ENCODE data around the gene C11orf68.

Gene C11orf68
- 4.7 to 23.4 (median 10.1) reads per million in 9 experiments for total RNA-seq

GRCh38 chr11:65918211-65919140, at the start of gene C11orf68:
Gene C11orf68 (minus strand): TSS chr11:65919062. CDS start chr11:65919031, 31 bp downstream.
- H3K27me3 Mint-ChIP-seq = no peaks in the 10 kb centered on the region
- peak within 1 kb of the TSS; percentile 90 for H3K27ac Mint-ChIP-seq
- H3K4me1 Mint-ChIP-seq (ENCODE audit: low read depth in 2 of 2) = peaks cover 33 to 38% of the 10 kb centered on the region in 2 donors
- peak in 2 of 3 experiments; percentile 22 to 37 for DNase-seq
- peak; percentile 67 for ATAC-seq (replicated peaks)
- peak within 1 kb of the TSS; percentile 91 to 92 for H3K4me3 Mint-ChIP-seq
- no peaks in the 10 kb centered on the region for H3K9me3 Mint-ChIP-seq
- peaks cover 49% of the 10 kb centered on the region for H3K36me3 Mint-ChIP-seq (ENCODE audit: insufficient read depth)

GRCh38 chr11:65967329-65967934, 48.6 kb upstream of the C11orf68 start:
- ATAC-seq (replicated peaks) (no peak), DNase-seq (no peak)
- H3K9me3 Mint-ChIP-seq = no peaks in the 10 kb centered on the region
- H3K4me1 Mint-ChIP-seq (ENCODE audit: low read depth in 2 of 2) = peaks cover 9 to 20% of the 10 kb centered on the region in 2 donors
- H3K27me3 Mint-ChIP-seq = no peaks in the 10 kb centered on the region
- H3K27ac Mint-ChIP-seq = no peak overlapping the region
- H3K36me3 Mint-ChIP-seq (ENCODE audit: insufficient read depth) = peaks cover 83% of the 10 kb centered on the region
- no peak overlapping the region for H3K4me3 Mint-ChIP-seq

GRCh38 chr11:65965986-65966762, 47.3 kb upstream of the C11orf68 start:
- Mint-ChIP-seq H3K4me1 (ENCODE audit: low read depth in 2 of 2) (peaks cover 17 to 29% of the 10 kb centered on the region in 2 donors), H3K4me3 (no peak overlapping the region), H3K27me3 (no peaks in the 10 kb centered on the region), H3K36me3 (ENCODE audit: insufficient read depth) (peaks cover 81% of the 10 kb centered on the region), H3K9me3 (no peaks in the 10 kb centered on the region), H3K27ac (no peak overlapping the region)
- no peak for ATAC-seq (replicated peaks)
- no peak for DNase-seq

- H3K4me1 Mint-ChIP-seq (ENCODE audit: low read depth in 2 of 2) = peaks cover 20 to 31% of the 10 kb centered on the region in 2 donors
- ATAC-seq (replicated peaks) (no peak), DNase-seq (no peak)
- peak overlapping the region in 1 of 2 donors; percentile 41 for H3K27ac Mint-ChIP-seq
- peaks cover 77% of the 10 kb centered on the region for H3K36me3 Mint-ChIP-seq (ENCODE audit: insufficient read depth)
- H3K4me3 Mint-ChIP-seq = no peak overlapping the region
- no peaks in the 10 kb centered on the region for H3K9me3 Mint-ChIP-seq
- no peaks in the 10 kb centered on the region for H3K27me3 Mint-ChIP-seq
These were observed 46.0 kb upstream of the C11orf68 start for GRCh38 chr11:65964906-65965305.

DNA sequence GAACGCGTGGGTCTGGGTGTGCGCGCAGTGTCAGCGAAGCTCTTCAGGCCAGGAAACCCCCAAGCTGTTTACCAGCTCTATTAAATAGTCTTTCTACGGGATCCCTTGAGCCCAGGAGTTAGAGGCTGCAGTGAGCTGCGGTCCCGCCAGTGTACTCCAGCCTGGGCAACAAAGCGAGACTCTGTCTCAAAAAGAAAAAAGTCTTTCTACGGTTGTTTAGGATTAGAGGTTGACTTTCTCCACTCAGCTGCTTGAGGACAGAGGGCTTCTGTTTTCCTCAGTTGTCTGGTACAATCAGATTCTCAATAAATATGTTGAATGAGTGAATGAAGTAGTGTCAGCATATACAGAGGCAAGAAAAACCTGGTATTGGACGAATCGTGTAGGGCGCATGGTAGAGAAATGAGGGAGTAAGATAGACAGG, 43.3 kb upstream of the C11orf68 start:
- H3K9me3 Mint-ChIP-seq = no peaks in the 10 kb centered on the region
- DNase-seq (peak in 1 of 3 experiments; percentile 24), ATAC-seq (replicated peaks) (peak; percentile 34)
- H3K36me3 Mint-ChIP-seq (ENCODE audit: insufficient read depth) = peaks cover 55% of the 10 kb centered on the region
- peak overlapping the region; percentile 94 to 97 for H3K4me3 Mint-ChIP-seq
- H3K27ac Mint-ChIP-seq = peak overlapping the region; percentile 98 to 99
- no peaks in the 10 kb centered on the region for H3K27me3 Mint-ChIP-seq
- H3K4me1 Mint-ChIP-seq (ENCODE audit: low read depth in 2 of 2) = peaks cover 20 to 31% of the 10 kb centered on the region in 2 donors

DNA sequence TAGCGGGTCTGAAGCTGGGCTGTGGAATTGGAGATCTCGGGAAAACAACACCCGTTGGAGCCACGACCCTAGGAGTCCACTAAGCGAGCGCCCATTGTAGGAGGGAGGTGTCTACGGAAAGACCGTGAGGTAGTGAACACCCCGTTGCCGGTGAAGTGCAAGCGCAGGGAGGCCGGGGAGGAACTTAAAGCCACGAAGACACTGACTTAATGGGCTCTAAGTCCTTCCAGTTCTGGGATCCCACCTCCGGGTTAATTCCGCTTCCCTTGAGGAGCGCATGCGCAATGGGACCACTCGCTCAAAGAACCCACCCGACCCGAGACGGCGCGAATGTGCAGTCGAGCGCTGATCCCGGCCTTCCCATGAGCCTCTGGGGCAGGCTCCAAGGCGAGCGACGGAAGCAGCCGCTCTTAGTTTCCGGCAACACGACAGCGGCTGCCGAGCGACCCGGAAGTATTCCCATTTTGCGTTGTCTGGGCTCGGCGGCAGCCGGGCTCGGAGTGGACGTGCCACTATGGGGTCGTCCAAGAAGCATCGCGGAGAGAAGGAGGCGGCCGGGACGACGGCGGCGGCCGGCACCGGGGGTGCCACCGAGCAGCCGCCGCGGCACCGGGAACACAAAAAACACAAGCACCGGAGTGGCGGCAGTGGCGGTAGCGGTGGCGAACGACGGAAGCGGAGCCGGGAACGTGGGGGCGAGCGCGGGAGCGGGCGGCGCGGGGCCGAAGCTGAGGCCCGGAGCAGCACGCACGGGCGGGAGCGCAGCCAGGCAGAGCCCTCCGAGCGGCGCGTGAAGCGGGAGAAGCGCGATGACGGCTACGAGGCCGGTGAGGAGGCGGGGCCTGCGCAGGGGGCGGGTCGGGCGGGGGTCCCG, 42.6 kb upstream of the C11orf68 start, which contains the start of gene SART1:
Gene SART1, plus strand, starts transcription at position 468 of the 874 bp plus-strand sequence. Its CDS starts 47 bp downstream, at position 515.
- ATAC-seq (replicated peaks) (peak; percentile 95), DNase-seq (peak; percentile 90 to 93 (median 92))
- Mint-ChIP-seq H3K9me3 (no peaks in the 10 kb centered on the region), H3K27ac (peak within 1 kb of the TSS; percentile 98 to 99), H3K36me3 (ENCODE audit: insufficient read depth) (peaks cover 51% of the 10 kb centered on the region), H3K27me3 (no peaks in the 10 kb centered on the region), H3K4me3 (peak within 1 kb of the TSS; percentile 94 to 97), H3K4me1 (ENCODE audit: low read depth in 2 of 2) (peaks cover 20 to 31% of the 10 kb centered on the region in 2 donors)

DNA sequence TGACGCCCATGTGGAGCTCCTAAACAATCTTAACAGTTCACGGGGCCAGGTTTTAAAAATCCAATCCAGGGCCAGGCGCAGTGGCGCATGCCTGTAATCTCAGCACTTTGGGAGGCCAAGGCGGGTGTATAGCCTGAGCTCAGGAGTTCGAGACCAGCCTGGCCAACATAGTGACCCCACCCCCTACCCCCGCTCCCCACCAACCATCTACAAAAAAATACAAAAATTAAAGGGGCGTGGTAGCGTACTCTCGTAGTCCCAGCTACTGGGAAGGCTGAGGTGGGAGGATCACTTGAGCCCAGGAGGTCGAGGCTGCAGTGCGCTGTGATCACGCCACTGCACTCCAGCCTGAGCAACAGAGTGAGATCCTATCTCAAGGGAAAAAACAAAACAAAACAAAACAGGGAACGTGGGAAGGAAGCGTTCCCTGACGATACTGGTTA, 42.0 kb upstream of the C11orf68 start:
- DNase-seq = no peak
- Mint-ChIP-seq H3K4me3 (peak overlapping the region; percentile 94 to 97), H3K4me1 (ENCODE audit: low read depth in 2 of 2) (peaks cover 20 to 29% of the 10 kb centered on the region in 2 donors)

DNA sequence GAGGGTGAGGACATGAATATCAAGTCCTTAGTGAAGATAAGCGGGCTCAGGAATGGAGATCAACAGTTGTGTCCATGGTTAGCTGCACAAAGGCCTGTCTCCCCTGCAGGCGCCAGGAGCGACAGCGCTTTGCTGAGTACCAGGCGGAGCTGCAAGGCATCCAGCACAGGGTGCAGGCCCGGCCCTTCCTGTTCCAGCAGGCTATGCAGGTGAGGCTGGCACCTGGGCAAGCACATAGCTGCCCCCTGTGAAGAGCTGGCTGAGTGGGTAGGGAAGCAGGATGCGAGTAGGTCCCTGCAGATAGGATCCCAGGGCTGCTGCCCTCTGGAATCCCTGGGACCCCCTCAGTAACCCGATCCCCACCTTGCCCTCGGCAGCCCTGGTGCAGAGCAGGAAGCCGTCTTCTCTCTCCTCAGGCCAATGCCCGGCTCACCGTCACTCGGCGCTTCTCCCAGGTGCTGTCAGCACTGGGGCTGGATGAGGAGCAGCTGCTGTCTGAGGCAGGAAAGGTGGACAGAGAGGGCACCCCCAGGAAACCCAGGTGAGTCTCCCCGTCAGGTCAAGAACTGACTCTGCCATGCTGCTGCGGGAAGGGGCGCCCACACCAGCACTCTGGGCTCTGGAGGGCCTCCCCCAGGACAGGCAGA, 40.0 kb upstream of the C11orf68 start:
- H3K27me3 Mint-ChIP-seq = no peaks in the 10 kb centered on the region
- ATAC-seq (replicated peaks) (no peak), DNase-seq (no peak)
- no peak overlapping the region for H3K4me3 Mint-ChIP-seq
- H3K9me3 Mint-ChIP-seq = no peaks in the 10 kb centered on the region
- H3K27ac Mint-ChIP-seq = no peak overlapping the region
- peaks cover 25% of the 10 kb centered on the region for H3K36me3 Mint-ChIP-seq (ENCODE audit: insufficient read depth)
- peaks cover 20 to 25% of the 10 kb centered on the region in 2 donors for H3K4me1 Mint-ChIP-seq (ENCODE audit: low read depth in 2 of 2)

More for the DNA sequence above, 42.0 kb upstream of the C11orf68 start:
- Mint-ChIP-seq H3K27ac (peak overlapping the region; percentile 98 to 99), H3K36me3 (ENCODE audit: insufficient read depth) (peaks cover 44% of the 10 kb centered on the region), H3K27me3 (no peaks in the 10 kb centered on the region), H3K9me3 (no peaks in the 10 kb centered on the region)
- ATAC-seq (replicated peaks) = peak; percentile 0

- peaks cover 20 to 22% of the 10 kb centered on the region in 2 donors for H3K4me1 Mint-ChIP-seq (ENCODE audit: low read depth in 2 of 2)
These were observed 39.4 kb upstream of the C11orf68 start for GRCh38 chr11:65958291-65958690.

GRCh38 chr11:65954771-65955170, 35.9 kb upstream of the C11orf68 start:
- Mint-ChIP-seq H3K27ac (no peak overlapping the region), H3K4me1 (ENCODE audit: low read depth in 2 of 2) (no peaks in the 10 kb centered on the region), H3K27me3 (no peaks in the 10 kb centered on the region), H3K9me3 (no peaks in the 10 kb centered on the region), H3K4me3 (no peak overlapping the region), H3K36me3 (ENCODE audit: insufficient read depth) (peaks cover 3% of the 10 kb centered on the region)
- no peak for DNase-seq
- ATAC-seq (replicated peaks) = no peak

More at GRCh38 chr11:65958291-65958690, 39.4 kb upstream of the C11orf68 start:
- H3K4me3 Mint-ChIP-seq = no peak overlapping the region
- no peaks in the 10 kb centered on the region for H3K9me3 Mint-ChIP-seq
- peaks cover 21% of the 10 kb centered on the region for H3K36me3 Mint-ChIP-seq (ENCODE audit: insufficient read depth)
- DNase-seq (no peak), ATAC-seq (replicated peaks) (no peak)
- no peaks in the 10 kb centered on the region for H3K27me3 Mint-ChIP-seq
- no peak overlapping the region for H3K27ac Mint-ChIP-seq

GRCh38 chr11:65953471-65953870, 34.6 kb upstream of the C11orf68 start:
- H3K4me1 Mint-ChIP-seq (ENCODE audit: low read depth in 2 of 2) = no peaks in the 10 kb centered on the region
- DNase-seq (no peak), ATAC-seq (replicated peaks) (no peak)
- H3K9me3 Mint-ChIP-seq = no peaks in the 10 kb centered on the region
- H3K36me3 Mint-ChIP-seq (ENCODE audit: insufficient read depth) = peaks cover 3% of the 10 kb centered on the region
- no peaks in the 10 kb centered on the region for H3K27me3 Mint-ChIP-seq
- H3K4me3 Mint-ChIP-seq = no peak overlapping the region
- H3K27ac Mint-ChIP-seq = no peak overlapping the region

DNA sequence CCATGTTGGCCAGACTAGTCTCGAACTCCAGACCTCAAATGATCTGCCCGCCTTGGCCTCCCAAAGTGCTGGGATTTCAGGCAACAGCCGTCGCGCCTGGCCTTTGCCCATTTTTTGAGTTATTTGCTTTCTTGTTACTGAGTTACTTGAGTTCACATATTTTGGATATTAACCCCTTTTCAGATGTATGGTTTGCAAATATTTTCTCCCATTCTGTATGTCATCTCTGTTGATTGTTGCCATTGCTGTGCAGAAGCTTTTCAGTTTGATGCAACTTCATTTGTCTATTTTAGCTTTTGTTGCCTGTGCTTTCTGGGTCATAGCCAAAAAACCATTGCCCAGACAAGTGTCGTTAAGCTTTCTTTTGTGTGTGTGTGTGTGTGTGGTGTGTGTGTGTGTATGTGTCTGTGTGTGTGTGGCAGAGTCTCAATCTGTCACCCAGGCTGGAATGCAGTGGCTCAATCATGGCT, 33.2 kb upstream of the C11orf68 start:
- Mint-ChIP-seq H3K27me3 (no peaks in the 10 kb centered on the region), H3K4me1 (ENCODE audit: low read depth in 2 of 2) (no peaks in the 10 kb centered on the region), H3K4me3 (no peak overlapping the region), H3K27ac (no peak overlapping the region), H3K36me3 (ENCODE audit: insufficient read depth) (peaks cover 2% of the 10 kb centered on the region), H3K9me3 (no peaks in the 10 kb centered on the region)
- DNase-seq (no peak), ATAC-seq (replicated peaks) (no peak)

Data from effector memory CD8-positive, alpha-beta T cell (primary cell).